Fibroblast of the aortic adventitia (primary cell): ENCODE results near the gene TBX4. TPM values are rescaled to one million over a fixed set of nuclear protein-coding genes. Genes with fewer than 3 reads are reported as not detected.
A peak's percentile ranks its signal among the peaks of the same experiment; 100 is the strongest.
"Not testable (repeated sequence)": the region's sequence is repeated elsewhere in the genome, so short reads cannot be mapped to it uniquely, and the experiment has no call there.

Experiments used
- DNase-seq: peaks from one replicate; pipeline ENCODE4 v3.0.0-alpha.2; 2010; ENCODE audit warnings: low read depth
- H3K4me3 ChIP-seq: 2 replicates; pipeline ENCODE4 v1.5.1; 2011; ENCODE audit warnings: low read depth, mild to moderate bottlenecking, control low read depth, low read length, moderate library complexity
- total RNA-seq: library from RNA; depleted of rRNA; stranded (reverse); fragments of >200 nt; gene quantifications from 2 replicates; pipeline ENCODE4 v1.2.3, GENCODE V29; 2012; ENCODE audit warnings: low replicate concordance
- TF ChIP-seq, protein P1 (sequence below): IDR thresholded peaks from 2 replicates; pipeline ENCODE4 v1.5.1; 2011; ENCODE audit warnings: mild to moderate bottlenecking, low read length, control low read depth, inconsistent platforms; ENCODE audit not compliant: insufficient read depth

Gene TBX4
- total RNA-seq, 1 donor: not detected

DNA sequence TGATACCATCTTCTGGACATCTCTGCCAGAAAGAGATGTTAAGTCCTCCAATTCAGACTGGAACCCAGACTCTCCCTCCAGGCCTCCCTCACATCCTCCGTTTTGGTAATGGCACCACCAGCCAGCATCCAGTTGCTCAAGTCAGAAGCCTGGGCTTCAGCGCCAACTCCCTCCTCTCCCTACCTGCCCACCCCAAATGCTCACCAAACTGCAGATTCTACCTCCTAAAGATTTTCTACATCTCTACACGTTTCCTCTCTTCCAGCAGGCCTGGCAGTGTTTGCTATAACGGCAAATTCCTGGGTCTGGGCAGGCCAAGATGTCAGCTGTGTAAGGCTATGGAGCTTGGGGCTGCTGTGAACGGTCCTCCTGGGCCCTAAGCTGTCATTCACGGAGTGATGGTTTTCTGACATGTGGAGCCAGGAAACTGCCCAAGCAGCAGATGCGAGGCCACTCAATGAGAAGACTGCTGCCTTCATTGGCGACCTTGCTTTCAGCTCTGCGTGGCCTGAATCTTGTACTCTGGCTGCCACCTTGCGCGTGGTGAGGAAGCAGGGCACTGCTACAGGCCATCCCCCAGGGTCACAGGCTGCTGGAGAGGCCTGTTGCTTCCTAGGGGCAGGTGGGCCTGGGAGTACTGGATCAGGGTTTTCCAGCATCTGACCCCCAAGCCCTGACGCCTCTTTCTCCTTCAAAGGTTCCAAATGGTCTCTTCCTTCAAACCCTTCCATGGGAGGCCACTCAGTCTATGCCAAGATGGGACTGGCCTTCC lies 37.7 kb downstream of the TBX4 start:
- no peak for DNase-seq
- TF ChIP-seq, protein P1, sequence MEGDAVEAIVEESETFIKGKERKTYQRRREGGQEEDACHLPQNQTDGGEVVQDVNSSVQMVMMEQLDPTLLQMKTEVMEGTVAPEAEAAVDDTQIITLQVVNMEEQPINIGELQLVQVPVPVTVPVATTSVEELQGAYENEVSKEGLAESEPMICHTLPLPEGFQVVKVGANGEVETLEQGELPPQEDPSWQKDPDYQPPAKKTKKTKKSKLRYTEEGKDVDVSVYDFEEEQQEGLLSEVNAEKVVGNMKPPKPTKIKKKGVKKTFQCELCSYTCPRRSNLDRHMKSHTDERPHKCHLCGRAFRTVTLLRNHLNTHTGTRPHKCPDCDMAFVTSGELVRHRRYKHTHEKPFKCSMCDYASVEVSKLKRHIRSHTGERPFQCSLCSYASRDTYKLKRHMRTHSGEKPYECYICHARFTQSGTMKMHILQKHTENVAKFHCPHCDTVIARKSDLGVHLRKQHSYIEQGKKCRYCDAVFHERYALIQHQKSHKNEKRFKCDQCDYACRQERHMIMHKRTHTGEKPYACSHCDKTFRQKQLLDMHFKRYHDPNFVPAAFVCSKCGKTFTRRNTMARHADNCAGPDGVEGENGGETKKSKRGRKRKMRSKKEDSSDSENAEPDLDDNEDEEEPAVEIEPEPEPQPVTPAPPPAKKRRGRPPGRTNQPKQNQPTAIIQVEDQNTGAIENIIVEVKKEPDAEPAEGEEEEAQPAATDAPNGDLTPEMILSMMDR: no peak
- H3K4me3 ChIP-seq: no peak overlapping the region

- no peak overlapping the region for H3K4me3 ChIP-seq
- TF ChIP-seq, protein P1: no peak
- DNase-seq: peak; percentile 71
Measured at GRCh38 chr17:61490540-61490975, 38.3 kb downstream of the TBX4 start.

DNA sequence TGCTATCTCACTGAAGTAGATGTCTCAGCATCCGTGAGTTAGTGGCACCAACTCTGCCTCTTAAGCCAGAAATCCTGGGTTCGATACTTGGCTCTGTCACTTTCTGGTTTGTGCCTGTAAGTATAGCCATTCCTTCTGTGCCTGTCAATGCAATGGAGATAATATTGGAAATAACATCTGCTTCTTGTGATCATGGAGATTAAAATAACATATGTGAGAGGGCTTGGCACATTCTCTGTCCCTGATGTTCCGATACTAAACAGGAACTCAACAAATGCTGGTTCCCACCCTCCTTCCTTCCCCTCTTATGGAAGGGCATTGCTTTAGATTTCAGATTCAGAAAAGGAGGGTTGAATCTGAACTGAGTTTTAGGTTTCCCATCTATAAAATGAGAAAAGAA lies 39.8 kb downstream of the TBX4 start:
- TF ChIP-seq, protein P1: no peak
- H3K4me3 ChIP-seq: no peak overlapping the region
- no peak for DNase-seq

DNA sequence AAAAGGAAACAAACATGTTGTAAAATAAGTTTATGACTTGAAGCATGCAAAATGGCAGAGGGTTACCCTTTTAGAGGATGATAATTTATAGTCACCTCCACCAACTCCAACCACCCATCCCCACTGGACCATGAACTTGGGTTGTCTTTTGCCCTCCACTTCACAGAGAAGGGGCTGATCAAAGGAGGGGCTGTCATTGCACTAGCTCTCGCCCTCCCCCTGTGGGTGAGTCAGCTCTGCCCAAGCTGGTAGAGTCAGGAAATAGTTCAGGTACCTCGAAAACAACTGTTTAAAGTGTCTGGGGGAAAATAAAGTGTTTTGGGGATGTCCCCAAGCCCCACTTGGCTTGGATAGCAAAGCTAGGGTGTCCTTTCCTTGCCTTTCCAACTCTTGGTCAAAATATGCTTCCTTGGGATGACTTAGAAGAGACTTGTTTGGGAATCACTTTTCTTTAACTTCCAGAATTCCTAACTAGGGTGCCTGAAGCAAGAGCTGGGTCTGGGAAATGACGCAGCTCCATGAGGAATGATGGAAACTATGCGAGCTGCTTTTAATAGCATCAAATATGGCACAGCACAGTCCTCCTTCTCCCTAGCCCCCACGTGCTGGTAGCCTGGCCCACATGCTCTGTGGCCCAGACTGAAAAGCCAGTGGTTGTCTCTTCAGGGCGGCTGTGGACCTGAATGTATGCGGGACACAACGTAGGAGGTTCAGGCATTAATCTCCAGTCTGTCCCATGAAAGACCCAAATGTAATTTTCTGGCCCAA lies 40.7 kb downstream of the TBX4 start:
- peak; percentile 74 for DNase-seq
- TF ChIP-seq, protein P1: no peak
- no peak overlapping the region for H3K4me3 ChIP-seq

DNA sequence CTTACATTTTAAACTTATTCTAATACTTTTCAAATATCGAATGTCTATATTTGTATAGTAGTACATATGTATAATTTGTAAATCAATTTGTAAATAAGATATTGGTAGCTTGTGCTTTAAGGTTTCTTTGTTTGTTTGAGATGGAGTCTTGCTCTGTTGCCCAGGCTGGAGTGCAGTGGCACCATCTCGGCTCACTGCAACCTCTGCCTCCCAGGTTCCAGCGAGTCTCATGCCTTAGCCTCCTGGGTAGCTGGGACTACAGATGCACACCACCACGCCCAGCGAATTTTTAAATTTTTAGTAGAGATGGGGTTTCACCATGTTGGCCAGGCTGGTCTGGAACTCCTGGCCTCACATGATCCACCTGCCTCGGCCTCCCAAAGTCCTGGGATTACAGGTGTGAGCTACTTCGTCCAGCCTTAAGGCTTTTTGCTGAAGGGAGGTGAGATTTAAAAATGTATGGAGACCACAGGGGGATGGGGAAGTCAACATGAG lies 41.7 kb downstream of the TBX4 start:
- DNase-seq, H3K4me3 ChIP-seq: not testable (repeated sequence)

- DNase-seq: no peak
- H3K4me3 ChIP-seq: no peak overlapping the region
- TF ChIP-seq, protein P1: no peak
Measured at GRCh38 chr17:61494325-61495160, 42.3 kb downstream of the TBX4 start.
